Coronary artery (tissue), 2 donors: ENCODE data around the gene ANO6.
A peak's percentile ranks its signal among the peaks of the same experiment; 100 is the strongest.

Experiments
- DNase-seq: peaks from one replicate; pipeline ENCODE4 v3.0.0-alpha.2; 2017; ENCODE audit warnings: low spot score
- H3K27ac ChIP-seq, 2 donors: fragments of 200-600 bp; sonication (generic); one replicate each; pipeline ENCODE4 v1.5.1; 2016 to 2019
- H3K4me3 ChIP-seq: fragments of 200-600 bp; sonication (generic); 2 replicates; pipeline ENCODE4 v1.5.1; 2016; ENCODE audit warnings: mild to moderate bottlenecking, moderate library complexity
- TF ChIP-seq, protein P1 (sequence below): fragments of 200-600 bp; sonication (generic); IDR thresholded peaks from one replicate; pipeline ENCODE4 v1.5.1; 2019; ENCODE audit warnings: antibody characterized with exemption

Gene ANO6

DNA sequence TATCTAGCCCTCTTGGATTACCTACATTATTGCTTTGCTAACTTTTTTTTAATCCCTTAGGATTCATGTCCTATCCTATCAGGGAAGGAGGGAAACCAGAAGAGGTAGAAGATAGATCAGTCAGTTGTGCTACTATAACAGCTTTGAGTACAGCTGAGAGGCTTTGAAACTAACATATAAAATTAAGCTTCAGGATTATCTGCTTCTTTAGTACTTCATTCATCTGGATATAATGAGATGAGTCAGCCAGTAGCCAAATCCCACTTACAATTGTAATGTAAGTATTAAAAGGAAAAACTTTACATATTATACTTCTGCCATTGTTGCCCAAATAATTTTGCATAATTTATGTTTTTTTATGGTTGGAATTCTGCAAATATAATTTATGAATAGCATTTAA is 33.4 kb upstream of the ANO6 start:
- TF ChIP-seq, protein P1, sequence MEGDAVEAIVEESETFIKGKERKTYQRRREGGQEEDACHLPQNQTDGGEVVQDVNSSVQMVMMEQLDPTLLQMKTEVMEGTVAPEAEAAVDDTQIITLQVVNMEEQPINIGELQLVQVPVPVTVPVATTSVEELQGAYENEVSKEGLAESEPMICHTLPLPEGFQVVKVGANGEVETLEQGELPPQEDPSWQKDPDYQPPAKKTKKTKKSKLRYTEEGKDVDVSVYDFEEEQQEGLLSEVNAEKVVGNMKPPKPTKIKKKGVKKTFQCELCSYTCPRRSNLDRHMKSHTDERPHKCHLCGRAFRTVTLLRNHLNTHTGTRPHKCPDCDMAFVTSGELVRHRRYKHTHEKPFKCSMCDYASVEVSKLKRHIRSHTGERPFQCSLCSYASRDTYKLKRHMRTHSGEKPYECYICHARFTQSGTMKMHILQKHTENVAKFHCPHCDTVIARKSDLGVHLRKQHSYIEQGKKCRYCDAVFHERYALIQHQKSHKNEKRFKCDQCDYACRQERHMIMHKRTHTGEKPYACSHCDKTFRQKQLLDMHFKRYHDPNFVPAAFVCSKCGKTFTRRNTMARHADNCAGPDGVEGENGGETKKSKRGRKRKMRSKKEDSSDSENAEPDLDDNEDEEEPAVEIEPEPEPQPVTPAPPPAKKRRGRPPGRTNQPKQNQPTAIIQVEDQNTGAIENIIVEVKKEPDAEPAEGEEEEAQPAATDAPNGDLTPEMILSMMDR: no peak
- no peak overlapping the region for H3K4me3 ChIP-seq
- DNase-seq: no peak
- no peak overlapping the region for H3K27ac ChIP-seq

DNA sequence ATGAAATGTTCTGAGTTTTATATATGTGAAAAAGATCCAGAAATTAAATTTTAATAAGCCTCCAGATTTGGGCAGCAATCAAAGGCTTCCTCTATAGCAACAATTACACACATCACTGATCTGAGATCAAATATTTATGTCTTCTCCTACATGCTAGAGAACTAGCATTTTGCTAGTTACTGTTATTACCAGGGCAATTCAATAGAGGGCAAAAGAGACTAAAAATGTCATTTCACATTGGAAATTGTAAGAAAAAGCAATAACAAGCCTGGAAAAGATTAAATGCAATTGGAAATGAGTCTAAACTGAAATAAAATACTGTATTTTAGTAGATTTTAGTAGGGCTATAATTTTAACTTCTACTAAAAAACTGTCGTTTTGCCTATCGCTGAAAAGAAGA is 32.6 kb upstream of the ANO6 start:
- TF ChIP-seq, protein P1: peak; percentile 20
- no peak overlapping the region for H3K4me3 ChIP-seq
- no peak overlapping the region for H3K27ac ChIP-seq
- no peak for DNase-seq

DNA sequence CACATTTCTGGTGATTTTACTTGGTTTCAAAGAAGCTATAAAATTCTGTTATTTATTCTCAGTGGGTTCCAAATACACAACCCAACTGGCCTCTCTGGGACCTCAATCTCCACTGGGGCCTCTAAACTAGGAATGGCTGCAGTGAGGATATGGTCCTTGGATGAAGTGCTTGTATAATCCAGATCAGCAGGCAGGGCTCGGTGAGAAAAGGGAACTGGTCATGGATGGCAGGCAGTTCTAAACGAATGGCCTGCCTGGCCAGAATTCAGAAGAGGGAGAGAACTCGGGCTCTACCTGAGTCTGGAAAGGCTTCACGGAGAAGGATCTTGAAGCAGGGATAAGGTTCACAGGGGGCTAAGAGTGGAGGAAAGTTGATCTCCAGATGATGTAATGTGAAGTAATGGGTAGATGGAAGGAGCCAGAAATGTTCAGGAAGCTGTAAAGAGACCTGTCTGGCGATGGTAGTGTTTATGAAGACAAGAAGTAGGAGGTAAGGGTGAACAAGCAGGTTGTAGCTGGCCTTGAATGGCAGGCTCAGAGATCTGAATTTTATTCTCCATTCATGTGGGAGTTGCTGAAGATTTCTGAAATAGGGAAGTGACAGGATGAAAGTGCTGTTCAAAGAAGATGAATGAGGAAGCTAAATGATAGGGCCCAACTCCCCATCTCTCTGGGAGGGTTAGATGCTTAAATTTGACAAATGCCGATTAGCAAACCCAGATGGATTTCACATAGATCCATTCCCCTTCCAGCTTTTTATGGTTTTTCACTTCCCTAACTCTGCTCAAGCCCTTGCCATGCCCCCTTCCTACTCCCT is 31.5 kb upstream of the ANO6 start:
- Histone ChIP-seq H3K4me3 (no peak overlapping the region), H3K27ac (no peak overlapping the region)
- no peak for DNase-seq
- TF ChIP-seq, protein P1: no peak

DNA sequence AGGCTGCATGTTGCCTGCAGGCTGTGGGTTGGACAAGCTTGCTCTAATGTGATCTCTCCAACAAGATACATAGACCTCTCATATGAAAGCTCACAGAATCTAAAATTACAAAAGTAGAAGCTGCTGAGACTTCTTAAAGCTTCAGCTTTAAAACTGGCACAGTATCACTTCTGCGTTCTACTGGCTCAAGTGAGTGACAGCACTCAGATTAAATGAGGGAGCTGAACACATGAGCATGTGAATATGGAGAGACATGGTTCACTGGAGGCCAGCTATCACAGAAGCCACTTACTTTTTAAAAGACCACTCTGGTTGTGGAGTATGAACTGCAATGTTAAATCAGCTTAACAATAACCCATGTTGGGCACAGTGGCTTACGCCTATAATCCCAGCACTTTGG is 29.1 kb upstream of the ANO6 start:
- TF ChIP-seq, protein P1: no peak
- DNase-seq: no peak
- Histone ChIP-seq H3K4me3 (no peak overlapping the region), H3K27ac (no peak overlapping the region)

DNA sequence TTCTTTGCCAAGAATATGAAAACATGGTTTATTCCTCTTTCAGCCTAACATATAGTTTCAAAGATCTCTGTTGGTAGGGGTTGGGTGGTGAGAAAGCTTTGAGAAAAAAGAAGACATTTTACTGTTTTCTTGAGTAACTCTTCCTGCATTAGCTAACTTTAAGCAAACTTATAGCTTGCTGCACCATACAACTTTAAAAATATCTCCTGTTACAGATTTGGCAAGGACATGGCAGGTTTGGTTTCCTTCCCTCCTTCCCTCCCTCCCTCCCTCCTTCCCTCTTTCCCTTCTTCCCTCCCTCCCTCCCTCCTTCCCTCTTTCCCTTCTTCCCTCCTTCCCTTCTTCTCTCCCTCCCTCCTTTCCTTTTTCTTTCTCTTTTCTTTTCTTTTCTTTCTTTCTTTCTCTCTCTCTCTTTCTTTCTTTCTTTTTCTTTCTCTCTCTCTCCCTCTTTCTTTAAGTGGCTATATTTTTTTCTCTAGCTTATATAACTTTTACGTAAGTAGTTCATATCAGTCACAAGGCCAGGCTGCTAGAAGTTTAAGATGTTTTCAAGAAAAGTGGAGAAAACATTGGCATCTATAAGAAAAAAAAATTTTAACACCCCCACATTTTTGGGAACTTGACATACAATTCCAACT is 26.0 kb upstream of the ANO6 start:
- no peak for DNase-seq
- TF ChIP-seq, protein P1: no peak

DNA sequence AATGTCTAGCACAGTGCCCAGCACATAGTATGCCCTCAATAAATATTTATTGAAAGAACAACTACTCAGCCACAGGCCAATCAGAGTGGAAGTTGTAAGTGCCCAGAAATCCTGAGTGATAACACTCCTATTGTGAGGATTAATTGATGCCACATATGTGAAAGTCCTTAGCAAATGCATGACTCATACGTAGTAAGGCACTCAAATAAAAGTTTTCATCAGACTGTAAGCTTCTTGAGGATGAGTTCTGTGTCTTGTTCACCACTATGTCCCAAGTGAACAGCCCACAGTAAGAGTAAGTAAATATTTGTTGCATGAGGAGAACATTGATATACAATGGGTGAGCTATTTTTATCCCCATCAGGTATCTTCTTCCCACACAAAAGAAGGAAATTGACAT is 24.7 kb upstream of the ANO6 start:
- Histone ChIP-seq H3K27ac (no peak overlapping the region), H3K4me3 (no peak overlapping the region)
- no peak for DNase-seq
- TF ChIP-seq, protein P1: no peak

More for the DNA sequence above, 26.0 kb upstream of the ANO6 start:
- Histone ChIP-seq H3K27ac (no peak overlapping the region), H3K4me3 (no peak overlapping the region)

DNA sequence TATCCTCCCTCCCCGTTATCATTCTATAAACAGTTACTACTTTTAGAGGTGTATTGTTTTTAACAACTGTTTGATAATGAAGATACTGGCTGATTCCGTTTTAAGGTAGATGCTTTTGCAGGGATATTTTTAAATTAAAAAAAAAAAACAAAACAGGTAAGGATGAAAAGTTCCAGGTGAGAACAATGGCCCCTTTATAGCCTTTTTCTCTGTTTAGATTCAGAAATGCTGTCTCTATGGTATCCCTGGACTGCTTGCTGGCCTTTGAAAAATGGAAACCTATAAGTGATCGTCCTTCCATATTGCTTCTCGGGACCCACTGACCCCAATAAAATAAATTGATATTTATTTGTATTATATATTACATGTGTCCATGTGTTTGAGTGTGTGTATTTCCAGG is 23.2 kb upstream of the ANO6 start:
- TF ChIP-seq, protein P1: no peak
- Histone ChIP-seq H3K4me3 (no peak overlapping the region), H3K27ac (no peak overlapping the region)
- DNase-seq: no peak
